ENCODE data around the gene HRK. TPM values are rescaled to one million over a fixed set of nuclear protein-coding genes. Genes with fewer than 3 reads are reported as not detected.

The HRK gene
- total and polyA plus RNA-seq, 2 of the 13 experiments (the other 11 are each of a cell fraction or from before 2014, with no cell fraction given) = 0.02 TPM; not detected in 1

DNA sequence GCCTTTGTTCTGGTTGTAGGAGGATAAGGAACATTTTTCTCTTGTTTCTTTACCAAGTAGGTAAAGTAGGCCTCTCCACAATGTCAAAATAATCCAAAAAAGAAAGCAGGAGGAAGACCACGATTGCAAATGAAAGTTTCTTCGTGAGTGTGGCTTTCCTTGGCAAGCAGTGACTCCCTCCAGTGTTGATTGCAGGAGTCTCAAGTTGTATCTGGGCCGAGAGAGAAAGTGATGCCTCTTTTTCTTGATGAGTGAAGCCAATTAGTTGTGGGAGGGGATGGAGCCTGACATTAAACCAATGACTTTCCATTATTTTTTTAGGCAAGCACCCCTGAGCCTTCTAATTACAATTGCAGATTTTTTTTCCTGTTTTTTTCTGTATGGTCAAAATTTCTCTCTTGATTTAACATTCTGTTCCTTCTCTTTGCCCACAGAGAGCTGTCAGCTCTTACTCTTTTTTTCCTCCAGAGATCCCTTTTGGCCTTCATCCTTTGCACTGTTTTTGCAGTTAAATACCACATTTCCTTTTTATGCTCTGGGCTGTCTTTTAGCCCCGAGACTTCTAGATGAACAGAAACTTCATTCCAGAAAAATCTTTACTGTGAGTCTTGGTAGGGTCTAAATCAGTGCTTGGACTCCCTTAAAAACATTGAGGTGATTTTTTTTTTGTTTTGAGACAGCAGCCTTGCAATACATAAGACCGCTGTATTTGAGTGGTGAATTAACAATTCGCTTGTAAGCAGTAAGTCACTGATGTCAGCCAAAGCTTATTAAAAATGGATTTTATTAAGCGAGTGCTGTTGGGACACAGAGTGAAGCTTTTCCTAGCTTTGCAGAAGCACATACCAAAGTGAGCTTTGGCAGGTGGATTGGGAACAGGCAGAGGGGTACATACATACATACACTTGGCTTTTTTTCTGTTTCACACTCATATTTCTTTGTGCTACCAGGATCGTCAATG is 45.3 kb upstream of the HRK start:
- no peak for ATAC-seq
- H3K36me3 ChIP-seq (replicated peaks in 1 of 2; ENCODE audit: control insufficient read depth in 1 of 2, insufficient read depth in 2 of 2, low read length in 2 of 2) = peaks cover 2 to 8% of the 10 kb centered on the region in 2 experiments; a peak in 3 of 5 replicates
- WGBS (ENCODE audit: low lambda C conversion rate) = 94% methylated on average over 8 of the region's 8 CpGs
- CTCF ChIA-PET (ENCODE audit: low intra/inter-chr PET ratio, low total read pairs) = no interaction called here
- POLR2A ChIA-PET = no interaction called here
- DNase-seq (ENCODE audit: low spot score) = no peak
- H3K27me3 ChIP-seq (ENCODE audit: control insufficient read depth in 1 of 2, insufficient read depth in 2 of 2, low read length in 2 of 2) = no peaks in the 10 kb centered on the region
- in situ Hi-C loops (cut with HindIII; ENCODE audit: extremely low pct_ligation_motif_present, low pct_unique_long_range_greater_than_20kb) = no loop called here
- no peak overlapping the region for H2AFZ ChIP-seq (ENCODE audit: low read length)
- no peak overlapping the region for H3K4me2 ChIP-seq (ENCODE audit: low read depth, low read length)
- BruUV-seq (replicated peaks) = no TSS peak
- no peak overlapping the region for H3K4me3 ChIP-seq (replicated peaks in 1 of 3; ENCODE audit: insufficient read depth in 1 of 3, low read depth in 2 of 3, low read length in 3 of 3)
- no peak overlapping the region for H3K9ac ChIP-seq (ENCODE audit: insufficient read depth, low read depth, low read length)
- H3K27ac ChIP-seq (ENCODE audit: extremely low read length, insufficient read depth, low read length) = no peak overlapping the region
- no peaks in the 10 kb centered on the region for H3K9me3 ChIP-seq (ENCODE audit: low read length)
- TF ChIP-seq, protein P1, sequence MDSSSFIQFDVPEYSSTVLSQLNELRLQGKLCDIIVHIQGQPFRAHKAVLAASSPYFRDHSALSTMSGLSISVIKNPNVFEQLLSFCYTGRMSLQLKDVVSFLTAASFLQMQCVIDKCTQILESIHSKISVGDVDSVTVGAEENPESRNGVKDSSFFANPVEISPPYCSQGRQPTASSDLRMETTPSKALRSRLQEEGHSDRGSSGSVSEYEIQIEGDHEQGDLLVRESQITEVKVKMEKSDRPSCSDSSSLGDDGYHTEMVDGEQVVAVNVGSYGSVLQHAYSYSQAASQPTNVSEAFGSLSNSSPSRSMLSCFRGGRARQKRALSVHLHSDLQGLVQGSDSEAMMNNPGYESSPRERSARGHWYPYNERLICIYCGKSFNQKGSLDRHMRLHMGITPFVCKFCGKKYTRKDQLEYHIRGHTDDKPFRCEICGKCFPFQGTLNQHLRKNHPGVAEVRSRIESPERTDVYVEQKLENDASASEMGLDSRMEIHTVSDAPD (CRISPR knock-in tag; IDR thresholded peaks at IDR 0.05) = no peak
- no peak for TF ChIP-seq ZNF317 (CRISPR knock-in tag; IDR thresholded peaks at IDR 0.05)
- TF ChIP-seq, protein P2, sequence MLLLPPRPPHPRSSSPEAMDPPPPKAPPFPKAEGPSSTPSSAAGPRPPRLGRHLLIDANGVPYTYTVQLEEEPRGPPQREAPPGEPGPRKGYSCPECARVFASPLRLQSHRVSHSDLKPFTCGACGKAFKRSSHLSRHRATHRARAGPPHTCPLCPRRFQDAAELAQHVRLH (CRISPR knock-in tag; IDR thresholded peaks at IDR 0.05; ENCODE audit: borderline replicate concordance, low read depth) = no peak
- no peak for TF ChIP-seq ZNF33B (CRISPR knock-in tag; IDR thresholded peaks at IDR 0.05)
- TF ChIP-seq ZNF879 (CRISPR knock-in tag; IDR thresholded peaks at IDR 0.05) = no peak
- no peak for TF ChIP-seq RFXANK (CRISPR knock-in tag; IDR thresholded peaks at IDR 0.05)
- TF ChIP-seq, protein P3, sequence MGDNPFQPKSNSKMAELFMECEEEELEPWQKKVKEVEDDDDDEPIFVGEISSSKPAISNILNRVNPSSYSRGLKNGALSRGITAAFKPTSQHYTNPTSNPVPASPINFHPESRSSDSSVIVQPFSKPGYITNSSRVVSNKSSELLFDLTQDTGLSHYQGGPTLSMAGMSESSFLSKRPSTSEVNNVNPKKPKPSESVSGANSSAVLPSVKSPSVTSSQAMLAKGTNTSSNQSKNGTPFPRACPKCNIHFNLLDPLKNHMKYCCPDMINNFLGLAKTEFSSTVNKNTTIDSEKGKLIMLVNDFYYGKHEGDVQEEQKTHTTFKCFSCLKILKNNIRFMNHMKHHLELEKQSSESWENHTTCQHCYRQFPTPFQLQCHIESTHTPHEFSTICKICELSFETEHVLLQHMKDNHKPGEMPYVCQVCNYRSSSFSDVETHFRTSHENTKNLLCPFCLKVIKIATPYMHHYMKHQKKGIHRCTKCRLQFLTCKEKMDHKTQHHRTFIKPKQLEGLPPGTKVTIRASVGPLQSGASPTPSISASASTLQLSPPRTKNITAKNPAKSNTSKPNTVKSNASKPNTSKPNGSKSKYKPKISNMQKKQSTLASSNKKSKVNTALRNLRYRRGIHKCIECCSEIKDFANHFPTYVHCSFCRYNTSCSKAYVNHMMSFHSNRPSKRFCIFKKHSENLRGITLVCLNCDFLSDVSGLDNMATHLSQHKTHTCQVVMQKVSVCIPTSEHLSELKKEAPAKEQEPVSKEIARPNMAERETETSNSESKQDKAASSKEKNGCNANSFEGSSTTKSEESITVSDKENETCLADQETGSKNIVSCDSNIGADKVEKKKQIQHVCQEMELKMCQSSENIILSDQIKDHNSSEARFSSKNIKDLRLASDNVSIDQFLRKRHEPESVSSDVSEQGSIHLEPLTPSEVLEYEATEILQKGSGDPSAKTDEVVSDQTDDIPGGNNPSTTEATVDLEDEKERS (CRISPR knock-in tag; IDR thresholded peaks at IDR 0.05) = no peak
- TF ChIP-seq TBX2 (CRISPR knock-in tag; IDR thresholded peaks at IDR 0.05; ENCODE audit: borderline replicate concordance) = no peak
- no peak for TF ChIP-seq NKX3-1 (CRISPR knock-in tag; IDR thresholded peaks at IDR 0.05)
- no peak for TF ChIP-seq SNRNP70 (IDR thresholded peaks at IDR 0.05; ENCODE audit: low read depth, low read length)
- no peak for TF ChIP-seq SP140L (CRISPR knock-in tag; IDR thresholded peaks at IDR 0.05; ENCODE audit: borderline replicate concordance)
- TF ChIP-seq KLF6 (CRISPR knock-in tag; IDR thresholded peaks at IDR 0.05) = no peak
- TF ChIP-seq ISL2 (CRISPR knock-in tag; IDR thresholded peaks at IDR 0.05) = no peak
- no peak for TF ChIP-seq ZKSCAN1 (IDR thresholded peaks at IDR 0.05; ENCODE audit: low read length)
- TF ChIP-seq, protein P4, sequence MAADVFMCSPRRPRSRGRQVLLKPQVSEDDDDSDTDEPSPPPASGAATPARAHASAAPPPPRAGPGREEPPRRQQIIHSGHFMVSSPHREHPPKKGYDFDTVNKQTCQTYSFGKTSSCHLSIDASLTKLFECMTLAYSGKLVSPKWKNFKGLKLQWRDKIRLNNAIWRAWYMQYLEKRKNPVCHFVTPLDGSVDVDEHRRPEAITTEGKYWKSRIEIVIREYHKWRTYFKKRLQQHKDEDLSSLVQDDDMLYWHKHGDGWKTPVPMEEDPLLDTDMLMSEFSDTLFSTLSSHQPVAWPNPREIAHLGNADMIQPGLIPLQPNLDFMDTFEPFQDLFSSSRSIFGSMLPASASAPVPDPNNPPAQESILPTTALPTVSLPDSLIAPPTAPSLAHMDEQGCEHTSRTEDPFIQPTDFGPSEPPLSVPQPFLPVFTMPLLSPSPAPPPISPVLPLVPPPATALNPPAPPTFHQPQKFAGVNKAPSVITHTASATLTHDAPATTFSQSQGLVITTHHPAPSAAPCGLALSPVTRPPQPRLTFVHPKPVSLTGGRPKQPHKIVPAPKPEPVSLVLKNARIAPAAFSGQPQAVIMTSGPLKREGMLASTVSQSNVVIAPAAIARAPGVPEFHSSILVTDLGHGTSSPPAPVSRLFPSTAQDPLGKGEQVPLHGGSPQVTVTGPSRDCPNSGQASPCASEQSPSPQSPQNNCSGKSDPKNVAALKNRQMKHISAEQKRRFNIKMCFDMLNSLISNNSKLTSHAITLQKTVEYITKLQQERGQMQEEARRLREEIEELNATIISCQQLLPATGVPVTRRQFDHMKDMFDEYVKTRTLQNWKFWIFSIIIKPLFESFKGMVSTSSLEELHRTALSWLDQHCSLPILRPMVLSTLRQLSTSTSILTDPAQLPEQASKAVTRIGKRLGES (CRISPR knock-in tag; IDR thresholded peaks at IDR 0.05; ENCODE audit: borderline replicate concordance) = no peak
- H4K20me1 ChIP-seq (ENCODE audit: insufficient read depth, low read length) = no peaks in the 10 kb centered on the region
- no peak for FAIRE-seq
- intact Hi-C loops (cut with micrococcal nuclease; ENCODE audit: unreplicated experiment) = no loop called here
- no peaks in the 10 kb centered on the region for H3K79me2 ChIP-seq (ENCODE audit: insufficient read depth, low read length)
- peaks cover 17% of the 10 kb centered on the region for H3K4me1 ChIP-seq (ENCODE audit: insufficient read depth, low read length)
